GM19324 (cell line): ENCODE measurements around the gene DHX29.

Experiments
- ATAC-seq: cut with Tn5 transposase; IDR thresholded peaks from one replicate; pipeline ENCODE4 v1.9.1; 2021; ENCODE audit warnings: mild to moderate bottlenecking, moderate library complexity; ENCODE audit not compliant: unreplicated experiment, low FRiP score

The DHX29 gene

DNA sequence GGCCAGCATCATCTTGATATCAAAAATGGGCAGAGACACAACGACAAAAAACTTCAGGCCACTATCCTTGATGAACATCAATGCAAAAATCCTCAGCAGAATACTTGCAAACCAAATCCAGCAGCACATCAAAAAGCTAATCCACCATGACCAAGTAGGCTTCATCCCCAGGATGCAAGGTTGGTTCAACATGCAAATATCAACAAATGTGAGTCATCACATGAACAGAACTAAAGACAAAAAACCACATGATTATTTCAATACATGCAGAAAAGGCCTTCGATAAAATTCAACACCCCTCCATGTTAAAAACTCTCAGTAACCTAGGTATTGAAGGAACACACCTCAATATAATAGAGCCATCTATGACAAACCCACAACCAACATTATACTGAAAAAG, 8.8 kb upstream of the DHX29 start:
- ATAC-seq: no peak

DNA sequence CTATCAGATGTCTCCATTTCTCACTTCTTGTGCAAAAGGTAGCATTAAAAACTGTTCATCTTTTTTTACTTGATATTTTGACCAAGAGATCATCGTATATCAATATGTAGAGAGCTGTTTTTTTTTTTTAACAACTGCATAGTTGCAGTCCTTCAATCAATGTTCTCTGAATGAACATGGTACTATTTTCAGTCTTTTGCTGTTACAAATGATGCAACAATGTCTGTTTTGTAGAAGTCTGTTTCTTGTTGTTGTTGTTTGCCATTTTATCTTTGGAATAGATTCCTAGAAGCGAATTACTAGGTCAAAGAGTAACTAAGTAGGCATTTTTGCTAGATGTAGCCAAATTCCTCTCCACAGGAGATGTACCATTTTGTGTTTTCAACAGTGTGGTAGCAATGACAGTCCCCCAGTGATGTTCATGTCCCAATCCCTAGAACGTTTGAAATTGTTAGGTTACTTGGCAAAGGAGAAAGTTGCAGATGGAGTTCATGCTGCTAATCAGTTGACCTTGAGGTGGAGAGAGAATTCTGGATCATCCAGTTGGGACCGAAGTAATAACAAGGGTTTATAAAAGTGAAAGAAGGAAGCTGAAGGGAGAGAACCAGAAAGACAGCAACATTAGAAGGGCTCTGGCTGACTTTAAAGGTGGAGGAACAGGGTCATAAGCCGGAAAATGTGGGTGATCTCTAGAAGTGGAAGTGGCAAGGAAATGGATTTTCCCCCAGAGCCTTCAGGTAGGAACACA, 6.5 kb upstream of the DHX29 start:
- no peak for ATAC-seq

DNA sequence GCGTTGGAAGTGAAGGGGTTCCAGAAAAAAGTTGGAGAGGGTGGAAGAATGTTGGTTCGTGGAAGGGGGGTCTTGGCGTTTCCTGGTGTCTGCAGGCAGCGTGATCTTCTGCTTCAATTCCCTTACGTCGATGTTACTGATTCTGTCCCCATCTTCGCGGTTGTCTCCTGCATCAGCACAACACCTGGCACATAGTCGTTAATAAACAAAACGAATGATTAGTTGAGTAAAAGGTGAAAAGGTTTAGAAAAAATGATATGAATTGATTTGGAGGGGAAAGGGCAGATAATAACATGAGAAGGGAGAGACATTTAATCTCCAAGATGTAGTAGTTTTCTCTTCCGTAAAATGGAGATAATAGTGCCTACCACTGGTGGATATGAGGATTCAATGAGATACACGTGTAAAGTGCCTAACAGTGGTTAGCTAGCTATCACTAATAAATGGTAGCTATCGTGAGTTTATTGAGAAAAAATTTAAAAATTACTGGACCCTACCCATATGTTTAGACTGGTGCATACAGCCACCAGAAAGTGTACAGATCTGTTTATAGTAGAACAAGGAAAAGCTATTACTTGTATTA, 851 bp upstream of the DHX29 start:
- ATAC-seq: peak; percentile 5

DNA sequence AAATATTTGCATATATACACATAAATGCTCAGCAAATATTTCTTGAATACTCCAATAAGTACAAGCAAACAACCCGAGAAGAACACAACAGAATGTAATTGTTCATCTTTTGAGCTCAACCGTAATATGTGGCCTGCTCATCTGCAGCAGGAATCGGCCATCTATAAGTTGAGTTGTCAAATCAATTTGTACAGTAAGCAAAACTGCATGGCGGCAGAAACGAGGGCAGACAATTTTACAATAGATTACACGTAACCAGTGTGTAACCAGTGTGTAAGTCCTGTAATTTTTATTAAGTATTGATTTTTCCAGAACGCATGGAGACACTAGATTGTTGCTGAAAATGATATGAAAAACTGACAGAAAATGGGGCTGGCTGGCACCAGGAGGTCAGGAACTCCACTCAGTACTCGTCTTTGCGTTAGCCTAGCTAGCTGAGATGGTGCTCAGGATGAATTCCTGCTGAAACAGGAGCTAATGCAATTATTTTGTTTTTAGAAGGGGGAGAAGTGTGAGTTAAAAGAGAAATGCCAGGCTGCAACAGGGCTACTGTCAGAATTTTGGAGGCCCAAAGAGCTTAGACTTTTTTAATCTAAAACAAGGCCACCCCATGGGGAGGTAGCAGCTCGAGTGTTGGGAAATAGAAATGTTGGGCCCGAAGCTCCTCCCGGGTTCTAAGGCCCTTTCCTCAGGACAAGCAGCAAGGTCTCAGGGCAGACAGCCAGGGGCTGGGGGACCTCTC, 682 bp downstream of the DHX29 start:
- ATAC-seq: no peak

DNA sequence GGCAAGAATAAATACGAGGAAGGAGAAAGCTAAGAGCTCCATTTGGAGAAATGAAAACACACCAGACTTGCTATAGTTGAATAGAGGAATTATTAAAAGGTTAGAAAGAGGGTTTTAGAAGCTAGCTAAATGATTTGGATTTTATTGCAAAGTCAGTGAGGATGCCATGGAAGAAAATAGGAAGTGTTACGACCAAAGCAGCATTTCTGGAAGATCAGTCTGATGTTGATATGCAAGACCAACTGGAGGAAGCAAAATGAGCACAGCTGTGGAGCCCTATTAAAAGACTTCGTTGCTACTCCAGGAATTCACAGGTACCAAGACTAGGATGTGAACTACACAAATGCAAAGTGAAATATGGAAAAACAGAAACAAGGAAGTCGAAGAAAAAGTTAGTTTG, 2.1 kb downstream of the DHX29 start:
- ATAC-seq: no peak

DNA sequence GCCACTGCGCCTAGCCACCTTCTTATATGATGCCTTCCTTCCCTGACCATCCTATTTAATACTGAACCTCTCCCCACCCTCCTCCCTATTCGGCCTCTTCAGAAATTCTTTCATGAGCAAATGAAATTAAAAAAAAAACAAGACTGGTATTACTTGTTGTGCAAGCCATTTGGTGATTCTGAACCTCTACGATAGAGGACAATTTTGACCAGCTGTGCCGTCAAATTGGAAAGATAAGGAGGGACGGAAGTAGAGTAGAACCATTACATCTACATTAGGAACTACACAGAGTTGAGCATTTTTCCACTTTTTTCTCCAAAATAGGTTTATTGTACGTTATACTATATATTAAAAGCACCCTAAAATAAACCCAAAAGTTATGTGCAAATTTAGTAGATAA, 2.9 kb downstream of the DHX29 start:
- no peak for ATAC-seq

DNA sequence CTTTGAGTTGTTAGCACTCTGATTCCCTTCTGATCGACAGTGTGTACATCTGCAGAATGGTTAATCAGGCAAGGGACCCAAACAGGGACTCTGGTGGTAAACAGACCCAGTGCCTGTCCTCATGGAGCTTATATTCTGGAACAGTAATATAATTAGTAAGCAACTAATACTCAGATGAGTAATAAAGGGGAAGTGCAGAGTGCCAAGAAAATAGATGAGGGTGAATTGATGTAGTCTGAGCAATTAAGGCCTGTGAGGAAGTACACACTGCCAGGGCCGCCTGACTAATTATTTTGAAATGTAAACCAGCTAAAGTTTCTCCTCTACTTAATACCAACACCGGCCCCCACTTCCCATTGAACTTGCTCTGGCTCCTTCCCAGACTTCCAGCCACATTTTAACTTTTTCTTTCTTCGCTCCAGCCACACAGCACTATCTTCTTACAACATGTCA, 4.2 kb downstream of the DHX29 start:
- no peak for ATAC-seq

DNA sequence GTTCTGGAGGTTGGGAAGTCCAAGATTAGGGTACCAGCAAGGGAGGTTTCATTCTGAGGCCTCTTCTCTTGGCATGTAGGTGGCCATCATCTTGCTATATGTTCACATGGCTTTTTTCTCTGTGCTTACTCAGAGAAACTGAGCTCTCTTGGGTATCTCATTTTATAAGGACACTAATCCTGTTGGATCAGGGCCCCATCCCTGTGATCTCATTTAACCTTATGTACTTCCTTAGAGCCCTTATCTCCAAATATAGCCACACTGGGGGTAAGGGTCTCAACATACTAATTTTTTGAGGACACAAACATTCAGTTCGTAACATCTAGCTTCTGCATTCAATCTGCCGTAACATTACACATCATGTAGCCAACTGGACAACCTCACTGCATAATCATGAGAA, 6.6 kb downstream of the DHX29 start:
- no peak for ATAC-seq

DNA sequence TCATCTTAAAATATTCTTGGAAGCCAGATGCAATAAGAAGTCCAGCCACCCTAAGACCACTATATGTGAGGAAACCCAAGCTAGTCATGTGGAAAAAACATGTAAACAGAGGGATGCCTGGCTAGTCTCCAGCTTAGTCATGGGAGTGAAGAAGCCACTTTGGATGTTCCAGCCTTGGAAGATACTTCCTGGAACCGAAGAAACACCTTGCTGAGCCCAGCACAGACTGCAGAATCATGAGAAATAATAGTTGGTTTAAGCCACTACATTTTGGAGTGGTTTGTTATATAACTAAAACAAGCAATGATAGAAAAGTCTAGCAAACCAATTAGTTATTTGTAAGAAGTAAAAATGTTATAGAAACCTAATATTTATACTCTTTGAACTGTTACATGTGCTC, 12.6 kb downstream of the DHX29 start:
- no peak for ATAC-seq

DNA sequence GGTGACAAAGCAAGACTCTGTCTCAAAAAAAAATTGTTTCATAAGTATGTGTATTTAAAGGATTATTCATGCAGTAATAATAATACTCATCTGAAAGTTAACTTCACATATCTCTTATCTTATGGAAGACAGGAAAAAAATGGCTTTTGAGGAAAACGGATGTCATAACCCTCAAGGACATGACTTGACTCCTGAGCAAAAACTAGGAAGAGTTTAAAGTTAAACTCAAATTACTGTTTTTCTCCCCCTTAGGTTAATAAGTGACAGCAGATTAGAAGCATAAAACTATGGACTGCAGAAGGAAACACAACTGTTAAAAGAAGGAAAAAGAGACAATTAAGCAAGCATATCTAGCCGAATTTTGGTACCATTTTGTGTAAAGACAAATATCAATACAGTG, 16.5 kb downstream of the DHX29 start:
- no peak for ATAC-seq

DNA sequence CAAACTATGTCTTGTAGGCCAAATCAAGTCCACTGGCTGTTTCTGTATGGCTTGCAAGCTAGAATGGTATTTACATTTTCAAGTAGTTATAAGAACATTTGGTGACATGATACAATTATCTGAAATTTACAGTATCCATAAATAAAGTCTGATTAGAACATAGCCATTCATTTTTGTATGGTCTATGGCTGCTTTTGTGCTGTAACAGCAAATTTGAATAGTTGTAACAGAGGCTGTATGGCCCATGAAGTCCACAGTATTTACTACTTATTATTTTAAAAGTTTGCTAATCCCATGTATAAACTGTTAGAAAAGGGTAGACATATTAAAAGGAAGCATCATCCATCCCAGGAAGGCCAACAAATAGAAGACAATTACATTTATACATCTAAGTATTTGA, 17.7 kb downstream of the DHX29 start:
- ATAC-seq: no peak

DNA sequence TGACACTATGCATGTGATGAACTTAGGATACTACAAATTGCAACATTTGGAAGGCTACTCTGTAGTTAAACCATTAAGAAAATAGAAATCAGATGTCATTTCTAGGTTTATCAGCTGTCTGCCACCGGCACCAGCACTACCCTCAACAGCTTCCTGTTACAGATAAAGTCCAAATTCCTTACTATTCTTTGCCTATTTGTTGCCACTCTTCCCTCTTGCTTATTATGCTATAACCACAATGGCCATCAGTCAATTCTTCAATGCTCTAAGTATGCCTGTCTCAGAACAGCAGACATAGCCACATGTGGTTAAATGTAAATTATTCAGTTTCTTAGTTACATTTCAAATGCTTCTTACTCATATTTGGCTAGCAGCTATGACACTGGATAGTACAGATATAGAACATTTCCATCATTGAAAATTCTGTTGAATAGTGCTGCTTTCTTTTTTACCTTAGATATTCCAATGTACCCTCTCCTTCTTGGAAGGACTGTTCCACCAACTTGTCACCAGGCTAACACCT, 21.0 kb downstream of the DHX29 start:
- no peak for ATAC-seq

DNA sequence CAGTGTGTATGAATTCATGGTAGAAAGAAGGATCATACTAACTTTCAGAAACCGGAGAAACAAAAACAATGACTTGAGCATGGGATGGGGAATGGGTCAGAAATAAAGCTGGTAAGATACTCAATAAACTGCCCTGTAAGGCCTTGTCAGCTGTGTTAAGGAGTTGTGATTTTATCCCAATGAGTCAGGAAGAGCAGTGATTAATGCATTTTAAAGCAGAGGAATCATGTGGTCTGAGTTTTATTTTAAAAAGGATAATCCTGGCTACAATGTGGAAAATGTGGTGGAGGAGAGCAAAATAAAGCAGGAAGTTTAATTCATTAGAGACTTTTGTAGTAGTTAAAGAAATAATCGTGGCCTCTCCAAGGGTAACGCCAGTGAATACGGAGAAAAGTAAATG, 28.7 kb downstream of the DHX29 start:
- no peak for ATAC-seq

DNA sequence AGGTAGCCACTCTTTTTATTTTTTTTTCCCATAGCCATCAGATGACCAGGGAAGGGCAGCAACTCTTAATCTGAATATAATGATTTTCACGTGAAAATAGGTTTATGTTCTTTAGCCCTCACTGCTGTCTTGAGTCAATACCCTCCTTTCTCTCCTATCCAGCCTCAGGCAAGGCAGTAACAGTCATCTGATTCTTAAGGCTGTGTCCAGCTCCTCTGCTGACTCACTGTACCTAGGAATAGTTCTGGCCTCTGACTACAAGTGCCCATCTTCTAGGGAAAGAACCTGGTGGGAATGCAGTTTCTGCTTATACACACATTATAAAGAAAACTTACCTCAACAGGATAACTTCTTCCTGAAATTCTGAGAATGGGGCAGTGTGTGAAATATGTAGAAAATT, 30.7 kb downstream of the DHX29 start:
- ATAC-seq: no peak

DNA sequence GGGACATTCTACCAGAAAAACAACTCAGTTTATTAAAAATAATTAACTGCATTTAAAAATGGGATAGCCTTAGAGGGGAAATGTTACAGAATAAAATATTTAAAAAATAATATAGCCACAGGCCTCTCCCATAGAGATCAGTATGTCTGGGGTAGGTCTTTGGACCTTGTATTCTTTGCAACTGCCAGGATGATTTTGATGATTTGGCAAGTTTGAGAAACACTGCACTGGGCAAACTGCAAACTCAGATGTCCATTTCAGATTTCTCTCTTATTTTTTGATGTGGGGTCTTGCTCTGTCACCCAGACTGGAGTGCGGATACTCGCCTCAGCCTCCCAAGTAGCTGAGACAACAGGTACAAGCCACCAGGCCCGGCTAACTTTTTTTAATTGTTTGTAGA, 49.2 kb downstream of the DHX29 start:
- no peak for ATAC-seq

DNA sequence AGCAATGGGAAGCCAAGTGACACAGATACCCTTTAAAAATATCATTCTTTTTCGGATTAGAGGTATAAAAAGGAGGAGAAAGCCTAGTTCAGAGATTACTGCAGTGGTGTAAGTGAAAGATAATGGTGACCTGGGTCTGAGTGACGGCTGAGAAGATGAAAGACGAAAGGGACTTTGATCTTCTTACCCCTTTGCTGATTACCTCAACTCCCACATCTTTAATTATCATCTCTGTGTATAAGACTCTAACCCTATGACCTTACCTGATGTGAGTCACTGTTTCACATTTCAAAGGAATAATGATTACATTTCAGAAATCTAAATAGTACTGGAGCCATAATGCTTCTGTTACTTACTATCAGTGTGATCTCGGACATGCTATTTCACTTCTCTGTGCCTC, 52.7 kb downstream of the DHX29 start:
- ATAC-seq: no peak

DNA sequence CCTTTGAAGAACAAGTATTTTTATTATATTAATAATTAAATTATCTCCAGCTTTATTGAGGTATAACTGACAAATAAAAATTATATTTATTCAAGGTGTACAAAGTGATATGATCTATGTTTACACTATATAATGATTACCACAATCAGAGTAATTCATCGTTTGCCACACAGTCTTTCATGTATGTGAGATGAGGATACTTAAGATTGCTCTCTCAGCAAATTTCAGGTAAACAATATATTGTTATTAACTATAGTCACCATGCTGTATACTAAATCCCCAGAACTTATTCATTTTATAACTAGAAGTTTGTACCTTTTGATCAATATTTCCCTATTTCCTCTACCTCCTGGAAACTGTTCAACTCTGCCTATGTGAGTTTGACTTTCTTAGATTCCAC, 57.4 kb downstream of the DHX29 start:
- no peak for ATAC-seq

DNA sequence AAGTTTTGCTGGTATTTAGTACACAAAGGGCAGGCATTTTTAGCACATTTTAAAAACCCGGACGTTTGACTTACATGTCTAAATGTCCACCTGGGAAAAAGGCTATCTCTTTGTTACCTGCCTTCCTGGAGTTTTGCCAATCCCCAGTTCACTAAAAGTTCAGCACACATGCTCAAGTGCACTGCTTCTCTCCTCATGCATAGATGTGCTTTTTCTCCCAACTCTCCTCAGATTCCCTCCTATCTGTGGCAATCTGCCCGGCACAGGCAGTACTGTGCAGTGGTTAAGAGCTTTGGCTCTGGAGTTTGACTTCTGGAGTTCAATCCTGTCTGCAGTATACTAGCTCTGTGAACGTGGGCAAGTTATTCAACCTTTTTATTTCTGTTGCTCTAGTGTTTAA, 65.7 kb downstream of the DHX29 start:
- no peak for ATAC-seq

DNA sequence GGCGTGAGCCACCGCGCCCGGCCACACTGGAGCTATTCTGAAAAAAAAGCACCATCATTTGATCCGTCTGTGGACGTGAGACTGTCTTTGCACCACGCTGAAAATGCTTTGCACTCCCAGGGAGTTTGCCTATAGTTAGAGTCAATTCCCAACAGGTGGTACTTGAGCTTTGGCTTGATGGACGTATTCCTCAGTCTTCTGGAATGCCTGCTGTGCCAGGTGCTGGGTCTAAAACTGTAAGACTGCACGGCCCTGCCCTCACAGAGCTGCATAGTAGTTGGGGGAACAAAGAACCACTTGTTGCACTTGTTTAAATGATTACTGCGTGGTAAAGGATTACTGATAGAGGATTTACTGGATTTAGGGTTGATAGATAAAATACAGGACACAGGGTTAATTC, 70.7 kb downstream of the DHX29 start:
- ATAC-seq: no peak

DNA sequence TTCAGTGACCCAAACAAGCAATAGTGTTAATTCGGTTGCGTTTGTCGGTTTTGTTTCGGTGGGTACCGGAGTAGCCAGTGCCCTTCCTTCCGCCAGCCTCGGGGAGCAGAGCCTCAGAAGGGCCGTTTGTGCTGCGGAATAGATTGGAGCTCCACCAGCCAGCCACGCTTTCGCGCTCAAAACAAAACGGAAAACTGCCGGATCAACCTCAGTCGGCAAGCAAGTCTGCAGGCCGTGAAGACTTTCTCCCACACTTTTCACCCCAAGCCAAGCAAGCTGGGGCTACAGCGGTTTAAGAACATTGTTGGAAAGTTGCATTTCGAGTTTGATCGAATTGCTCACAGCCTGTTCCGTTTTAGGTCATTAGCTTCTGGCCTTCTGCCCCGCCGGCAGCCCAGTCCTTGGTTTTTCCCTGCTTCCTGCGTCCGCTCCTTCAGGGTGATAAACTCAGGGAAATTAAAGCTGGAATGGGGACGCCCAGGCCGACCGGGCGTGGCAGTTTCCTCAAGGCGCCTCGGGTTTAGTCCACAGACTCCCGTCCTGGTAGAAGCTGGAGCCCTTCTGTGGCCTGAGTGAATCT, 73.3 kb downstream of the DHX29 start:
- no peak for ATAC-seq
